ENCODE measurements around the gene ULBP3.
A peak's percentile ranks its signal among the peaks of the same experiment; 100 is the strongest.
"Not testable (repeated sequence)": the region's sequence is repeated elsewhere in the genome, so short reads cannot be mapped to it uniquely, and the experiment has no call there.

The ULBP3 gene

DNA sequence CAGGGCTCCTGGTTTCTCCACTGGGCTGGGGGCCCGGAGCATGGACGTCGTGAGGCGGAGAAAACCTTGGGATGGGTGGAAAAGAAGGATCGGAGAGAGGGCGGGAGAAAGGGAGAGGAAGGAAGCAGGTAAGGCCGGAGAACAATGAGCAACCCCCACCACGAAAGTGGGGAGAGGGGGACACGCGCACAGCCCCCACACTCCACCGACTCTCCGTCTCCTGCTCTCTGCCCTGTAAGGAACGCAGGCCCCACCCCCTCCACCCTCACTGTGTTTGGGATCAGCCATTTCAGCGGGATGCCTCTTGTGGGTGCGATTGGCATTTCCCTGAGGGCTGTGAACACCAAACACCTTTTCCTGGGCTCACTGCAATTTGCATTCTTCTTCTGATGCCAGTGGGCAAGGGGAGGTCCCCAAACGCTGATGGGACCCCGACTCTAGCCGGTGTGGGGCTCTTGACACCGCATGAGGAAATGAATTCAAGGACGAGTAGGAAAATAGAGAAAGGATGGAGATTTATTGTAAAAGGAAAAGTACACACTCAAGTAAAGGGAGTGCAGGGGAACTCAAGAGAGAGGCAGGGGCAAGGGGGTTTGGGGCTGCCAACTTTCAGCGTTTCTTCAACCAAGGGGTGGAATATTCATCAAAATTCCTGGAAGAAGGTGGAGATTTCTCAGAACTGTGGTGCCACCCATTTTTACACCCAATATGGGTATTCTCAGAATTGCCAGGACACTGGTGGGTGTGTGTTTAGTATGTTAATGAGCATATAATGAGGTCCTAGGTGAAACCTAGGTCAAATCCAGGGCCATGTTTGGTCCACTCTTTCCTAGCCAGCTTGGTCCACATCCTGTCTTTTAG lies 30.5 kb downstream of the ULBP3 start:
- DNase-seq: no peak

DNA sequence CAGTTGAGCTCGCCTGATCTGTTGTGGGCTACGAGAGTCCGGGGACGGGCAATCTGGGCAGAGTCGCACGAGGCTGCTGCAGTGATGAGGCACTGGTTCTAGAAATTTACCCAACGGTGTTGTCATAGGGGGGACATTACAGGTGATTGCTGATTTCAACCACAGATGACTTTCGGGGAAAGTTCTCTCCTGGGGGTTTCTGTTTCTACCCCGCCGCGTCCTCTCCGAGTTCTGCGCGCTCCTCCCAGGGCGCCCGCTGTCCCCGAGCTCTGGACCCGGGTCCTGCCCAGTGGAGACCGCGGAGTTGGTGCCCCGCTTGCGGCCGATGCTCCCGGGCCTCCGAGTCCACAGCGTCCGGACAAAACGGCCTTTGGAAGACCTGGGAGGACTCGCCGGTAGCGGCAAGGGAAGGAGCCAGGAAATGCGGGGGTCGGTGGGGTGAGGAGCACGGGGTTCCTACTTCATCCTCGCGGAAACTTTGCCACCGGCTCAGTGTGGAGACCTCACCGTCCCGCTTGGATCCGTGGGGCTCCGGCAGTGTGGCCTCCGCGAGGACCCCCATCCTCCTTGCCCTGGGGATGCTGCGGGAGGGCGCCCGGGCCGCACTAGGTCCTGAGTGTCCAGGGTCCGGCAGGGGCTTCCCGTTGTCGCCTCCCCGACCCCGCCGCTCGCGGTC lies 31.3 kb downstream of the ULBP3 start:
- no peak for DNase-seq

DNA sequence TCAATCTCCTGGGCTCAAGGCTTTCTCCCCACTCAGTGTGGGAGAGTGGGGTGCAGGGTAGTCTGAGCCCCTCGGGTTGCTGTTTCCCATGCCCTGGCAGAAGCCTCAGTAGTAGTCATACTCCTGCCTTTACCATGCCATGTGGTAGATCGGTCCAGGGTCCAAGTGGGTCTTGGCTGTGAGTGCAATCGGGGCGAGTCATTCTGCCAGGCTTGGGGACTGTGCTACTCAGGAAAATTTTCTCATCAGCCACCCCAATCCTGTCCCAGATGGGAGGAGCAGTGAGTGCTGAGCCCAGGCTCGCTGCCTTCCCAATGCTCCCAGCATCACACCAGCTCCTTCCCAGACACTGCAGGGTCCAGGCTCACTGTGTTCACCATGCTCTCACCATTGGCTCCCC lies 32.8 kb downstream of the ULBP3 start:
- no peak for DNase-seq

DNA sequence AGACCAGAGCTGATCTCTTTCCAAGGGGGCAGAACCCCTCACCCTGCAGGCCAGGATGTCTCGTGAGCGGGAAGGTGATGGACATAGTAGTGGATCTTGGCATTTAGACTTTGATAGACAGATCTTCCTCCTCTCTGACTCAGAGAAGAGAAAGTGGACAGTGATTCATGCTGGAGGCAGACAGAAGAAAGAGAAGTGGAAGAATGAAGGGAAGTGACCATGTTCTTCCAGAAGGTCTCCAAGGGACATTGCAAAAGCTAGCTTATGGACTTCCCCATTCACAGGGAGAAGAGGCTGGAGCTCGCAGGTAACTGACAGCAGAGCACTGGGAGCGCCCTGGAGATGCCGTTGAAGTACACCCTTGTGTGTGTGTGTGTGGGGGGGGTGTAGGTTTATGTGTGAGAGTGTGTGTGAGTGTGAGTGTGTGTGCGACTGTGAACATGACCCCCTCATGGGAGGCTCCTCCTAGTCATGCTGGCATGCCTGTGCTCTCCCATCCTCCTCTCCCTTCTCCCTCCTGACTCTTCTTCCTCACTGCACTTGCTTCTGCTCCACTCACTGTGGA lies 35.6 kb downstream of the ULBP3 start:
- DNase-seq: no peak

DNA sequence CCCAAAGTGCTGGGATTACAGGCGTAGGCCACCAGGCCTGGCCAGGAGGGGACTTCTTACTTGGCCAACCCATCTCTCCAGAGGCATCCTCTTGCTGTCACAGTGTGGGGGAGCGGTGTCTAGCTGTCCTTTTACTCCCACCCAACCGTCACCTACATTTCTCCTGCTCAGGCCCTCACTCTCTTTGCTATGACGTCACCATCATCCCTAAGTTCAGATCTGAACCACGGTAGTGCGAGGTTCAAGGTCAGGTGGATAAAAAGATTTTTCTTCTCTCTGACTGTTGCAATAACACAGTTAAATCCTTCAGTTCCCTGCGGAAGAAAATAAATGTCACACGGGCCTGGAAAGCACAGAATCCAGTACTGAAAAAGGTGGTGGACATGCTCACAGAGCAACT lies 36.3 kb downstream of the ULBP3 start:
- no peak for DNase-seq

DNA sequence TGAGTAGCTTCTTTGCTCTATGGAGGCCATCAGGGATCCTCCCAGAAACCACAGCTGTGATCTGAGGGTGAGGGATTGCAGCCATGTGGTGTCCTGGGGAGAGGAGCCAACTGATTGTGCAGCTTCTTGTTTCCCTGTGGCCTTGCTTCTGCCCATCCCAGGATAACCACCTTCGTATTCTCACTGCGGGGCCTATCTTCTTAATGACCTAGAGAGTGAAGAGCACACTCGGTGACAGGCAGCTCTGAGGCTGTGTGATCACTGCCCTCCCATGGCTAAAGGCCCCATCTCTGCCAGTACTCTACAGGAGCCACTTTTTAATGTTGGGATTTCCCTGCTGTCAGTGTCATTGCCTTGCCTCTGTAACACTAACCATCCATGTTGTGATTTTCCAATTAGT lies 38.3 kb downstream of the ULBP3 start:
- DNase-seq: no peak

DNA sequence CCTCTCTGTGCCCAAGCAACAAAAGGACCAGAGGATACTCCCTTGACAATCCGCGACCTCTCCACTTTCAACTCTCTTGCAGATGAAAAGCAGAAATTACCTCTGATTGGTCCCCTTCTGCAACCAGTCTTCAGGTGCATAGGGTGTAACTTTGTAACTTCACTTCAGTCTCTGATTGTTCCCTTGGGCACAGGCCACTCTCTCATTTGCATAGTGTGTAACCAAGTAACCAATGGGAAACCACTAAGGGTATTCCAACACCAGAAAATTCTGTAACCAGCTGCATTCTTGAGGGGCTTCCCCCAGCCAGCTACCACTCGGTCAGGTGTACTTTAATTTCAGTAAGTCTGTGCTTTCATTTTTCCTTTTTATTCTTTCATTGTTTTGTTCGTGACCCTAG lies 39.2 kb downstream of the ULBP3 start:
- no peak for DNase-seq

DNA sequence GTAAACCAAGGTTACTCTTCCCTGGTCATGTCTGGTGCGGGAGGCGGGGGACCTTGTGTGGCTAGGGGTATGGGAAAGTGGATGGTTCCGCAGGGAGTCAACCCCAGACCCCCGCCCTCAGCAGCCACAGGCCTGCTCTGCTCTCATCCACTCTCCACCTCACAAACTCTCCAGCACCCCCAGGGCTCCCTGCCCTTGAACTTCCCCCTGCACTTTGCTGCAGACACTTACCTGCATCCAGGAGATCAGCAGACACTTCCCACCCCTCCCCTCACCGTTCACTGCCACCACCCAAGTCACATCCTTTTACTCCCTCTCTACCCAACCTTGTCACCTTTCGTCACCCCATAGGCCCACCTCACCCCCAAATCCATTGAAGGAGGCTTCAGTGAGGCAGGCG lies 39.6 kb downstream of the ULBP3 start:
- no peak for DNase-seq

DNA sequence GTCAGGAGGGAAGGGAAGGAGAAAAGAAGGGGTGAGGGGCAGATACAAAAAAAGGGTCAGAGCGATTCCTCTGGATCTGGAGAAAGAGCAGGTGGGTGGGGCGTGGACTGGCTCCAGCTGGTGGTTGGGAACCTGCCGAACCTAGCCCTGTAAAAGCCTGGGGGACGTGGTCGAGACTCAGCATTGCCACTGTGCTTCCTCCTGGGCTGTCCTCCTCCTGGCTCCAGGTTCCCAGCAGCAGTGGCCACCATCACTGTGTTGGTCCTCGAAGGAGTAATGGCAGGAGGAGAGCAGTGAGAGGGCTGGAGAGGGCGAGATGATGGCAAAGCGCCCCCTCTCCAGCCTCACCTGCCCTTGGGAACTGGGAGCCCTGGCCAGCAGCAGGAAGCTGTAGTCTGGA lies 40.1 kb downstream of the ULBP3 start:
- DNase-seq: no peak

DNA sequence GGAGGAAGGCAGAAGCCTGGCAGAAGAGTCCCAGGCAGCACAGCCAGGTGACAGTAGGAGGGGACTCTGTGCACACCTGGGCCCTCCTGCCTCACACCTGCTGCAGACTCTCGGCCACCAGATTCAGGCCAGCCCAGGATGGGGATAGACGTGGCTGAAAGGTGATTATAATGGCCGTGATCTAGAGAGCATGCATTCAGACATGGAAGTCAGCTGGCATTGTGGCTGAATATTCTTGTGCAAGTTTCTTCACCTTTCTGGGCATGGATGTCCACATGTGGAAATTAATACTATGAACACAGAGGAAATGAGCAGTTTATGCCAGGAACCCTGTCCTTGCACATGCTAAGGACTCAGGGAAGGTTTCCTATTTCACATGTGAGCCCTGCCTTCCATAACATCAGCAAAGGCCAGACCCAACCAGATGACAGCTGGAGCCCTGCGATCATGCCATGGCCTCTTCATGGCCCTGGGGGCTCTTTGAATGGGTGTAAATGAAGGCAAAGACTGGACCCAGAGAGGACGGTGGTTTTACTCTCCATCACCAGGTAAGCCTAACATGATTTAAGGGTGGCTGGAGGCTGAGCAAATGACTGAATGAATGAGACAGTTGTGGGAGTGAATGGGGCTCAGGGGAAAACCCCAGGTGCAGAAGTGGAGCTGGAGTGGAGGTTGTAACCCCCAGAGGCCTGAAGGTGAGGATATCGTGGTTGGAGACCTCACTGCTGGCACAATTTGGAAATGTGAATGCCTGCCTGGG lies 40.9 kb downstream of the ULBP3 start:
- no peak for DNase-seq

DNA sequence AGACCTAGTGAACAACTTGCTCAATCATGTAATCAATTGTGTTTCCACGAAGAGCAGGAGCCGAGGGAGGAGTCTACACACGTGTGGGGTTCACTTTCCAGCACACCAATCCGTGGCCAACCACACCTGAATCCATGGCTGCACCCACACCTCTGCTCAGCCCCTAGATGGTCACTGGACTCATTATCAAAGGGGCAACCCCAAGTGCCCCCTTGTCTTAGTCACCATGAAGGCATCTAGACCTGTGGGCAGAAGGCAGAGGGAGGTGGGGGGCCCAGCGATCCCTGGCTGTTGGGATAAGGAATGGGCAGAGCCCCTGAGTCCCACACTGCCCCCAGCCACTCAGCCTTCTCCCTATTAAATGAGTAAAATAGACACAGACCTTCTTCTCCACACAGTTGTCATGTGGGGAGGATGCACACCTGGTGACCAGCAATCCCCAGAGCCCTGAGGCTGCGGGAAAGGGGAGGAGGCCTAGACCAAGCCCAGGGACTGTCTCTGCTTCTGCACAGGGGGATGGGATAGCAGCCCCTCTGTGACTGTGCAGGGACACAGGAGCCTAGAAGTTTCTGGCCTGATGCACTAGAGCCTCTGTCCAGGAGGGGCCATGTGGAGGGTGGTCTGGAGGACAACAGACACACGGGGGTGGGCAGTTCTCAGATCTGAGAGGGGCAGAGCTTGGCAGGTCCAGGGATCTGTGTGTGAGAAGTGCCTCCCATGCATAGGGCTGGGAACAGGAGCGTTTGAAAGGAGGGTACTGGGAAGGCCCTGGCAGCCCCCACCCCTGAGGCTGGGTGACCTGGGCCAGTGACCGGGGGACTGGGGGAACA lies 41.7 kb downstream of the ULBP3 start:
- DNase-seq: no peak

DNA sequence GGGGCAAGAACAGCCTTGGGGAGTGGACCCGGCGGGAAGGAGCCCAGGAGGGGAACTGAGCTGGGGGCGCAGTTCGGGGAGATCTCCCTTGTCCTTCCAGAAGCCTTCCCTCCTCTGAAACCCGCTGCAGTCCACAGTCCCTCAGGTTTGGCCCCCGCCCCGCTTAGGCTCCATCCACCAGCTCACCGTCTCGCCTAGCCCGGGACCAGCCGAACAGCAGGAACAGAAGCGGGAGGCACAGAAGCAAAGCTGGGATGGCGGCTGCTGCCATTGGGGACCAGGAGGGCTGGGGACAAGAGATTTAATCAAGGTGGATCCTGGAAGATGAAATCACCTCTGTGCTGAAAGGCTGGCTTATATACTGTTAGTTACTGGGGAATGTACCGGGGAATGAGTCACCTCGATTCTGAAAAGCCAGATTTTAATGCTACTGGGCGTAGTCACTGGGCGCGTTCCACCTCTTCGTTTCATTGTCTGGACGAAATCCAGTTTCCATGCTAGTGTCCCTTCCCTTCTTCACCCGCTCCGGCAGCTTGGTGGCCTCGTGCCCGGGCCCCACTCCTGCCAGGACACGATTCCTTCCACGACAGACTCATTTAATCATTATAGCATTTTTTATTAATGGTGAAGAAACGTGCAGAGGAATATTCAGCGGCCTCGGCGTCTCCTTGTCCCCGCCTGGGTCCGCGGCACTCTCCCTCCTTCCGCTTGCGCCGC lies 43.6 kb downstream of the ULBP3 start, which contains the start of gene RAET1L:
Gene RAET1L (minus strand): TSS at position 332 of the 717 bp plus-strand sequence. CDS start 61 bp downstream, at position 271.
- no peak for DNase-seq

DNA sequence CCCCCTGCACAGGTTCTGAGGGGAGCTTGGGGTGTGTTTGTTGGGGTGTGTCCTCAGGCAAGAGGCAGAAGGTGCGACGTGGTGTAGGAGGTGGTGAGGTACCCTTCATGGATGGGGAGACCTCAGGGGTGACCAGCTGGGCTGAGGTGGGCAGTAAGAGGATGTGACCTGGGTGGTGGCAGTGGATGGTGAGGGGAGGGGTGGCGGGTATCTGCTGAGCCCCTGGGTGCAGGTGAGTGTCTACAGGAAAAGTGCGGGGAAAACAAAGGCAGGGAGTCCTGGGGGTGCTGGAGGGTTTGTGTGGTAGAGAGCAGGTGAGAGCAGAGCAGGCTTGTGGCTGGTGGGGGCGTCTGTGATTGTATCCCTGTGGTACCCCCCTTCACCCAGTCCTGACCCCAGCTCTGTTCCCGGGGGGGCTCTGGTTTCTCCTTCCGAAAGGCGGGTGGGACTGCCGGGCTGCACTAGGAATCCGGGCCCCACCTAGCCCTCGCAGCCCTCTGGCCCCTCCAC lies 44.2 kb downstream of the ULBP3 start:
- no peak for DNase-seq

DNA sequence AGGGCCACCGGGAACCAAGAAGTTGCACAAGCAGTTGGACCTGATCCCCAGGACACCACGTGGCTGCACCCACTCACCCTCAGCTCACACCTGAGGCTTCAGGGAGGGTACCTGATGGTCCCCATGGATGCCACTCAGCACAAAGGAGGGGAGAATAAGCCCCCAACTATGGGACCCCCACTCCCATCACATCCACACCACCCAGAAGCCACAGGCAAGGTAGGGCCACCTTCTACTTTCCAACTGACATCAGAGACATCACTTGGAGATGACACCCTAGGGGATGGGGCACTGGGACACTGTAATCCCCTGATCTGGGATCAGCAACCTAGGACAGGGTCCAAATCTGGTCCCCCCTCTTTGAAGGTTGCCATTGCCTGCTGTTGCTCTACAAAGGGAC lies 44.9 kb downstream of the ULBP3 start:
- not testable (repeated sequence) for DNase-seq

DNA sequence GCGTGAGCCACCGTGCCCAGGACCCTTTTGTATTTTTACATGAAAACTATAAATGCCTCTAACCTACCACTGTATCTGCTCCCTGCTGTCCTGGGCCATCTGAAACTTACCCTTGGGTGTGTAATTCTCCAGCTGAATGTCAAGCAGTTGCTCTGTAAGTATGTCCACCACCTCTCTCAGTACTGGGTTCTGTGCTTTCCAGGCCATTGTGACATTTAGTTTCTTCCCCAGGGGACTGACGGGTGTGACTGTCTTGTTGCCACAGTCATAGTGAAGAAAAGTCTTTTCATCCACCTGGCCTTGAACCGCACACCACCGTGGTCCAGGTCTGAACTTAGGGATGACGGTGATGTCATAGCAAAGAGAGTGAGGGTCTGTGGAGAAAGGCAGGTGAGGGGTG lies 47.1 kb downstream of the ULBP3 start:
- DNase-seq: not testable (repeated sequence)

DNA sequence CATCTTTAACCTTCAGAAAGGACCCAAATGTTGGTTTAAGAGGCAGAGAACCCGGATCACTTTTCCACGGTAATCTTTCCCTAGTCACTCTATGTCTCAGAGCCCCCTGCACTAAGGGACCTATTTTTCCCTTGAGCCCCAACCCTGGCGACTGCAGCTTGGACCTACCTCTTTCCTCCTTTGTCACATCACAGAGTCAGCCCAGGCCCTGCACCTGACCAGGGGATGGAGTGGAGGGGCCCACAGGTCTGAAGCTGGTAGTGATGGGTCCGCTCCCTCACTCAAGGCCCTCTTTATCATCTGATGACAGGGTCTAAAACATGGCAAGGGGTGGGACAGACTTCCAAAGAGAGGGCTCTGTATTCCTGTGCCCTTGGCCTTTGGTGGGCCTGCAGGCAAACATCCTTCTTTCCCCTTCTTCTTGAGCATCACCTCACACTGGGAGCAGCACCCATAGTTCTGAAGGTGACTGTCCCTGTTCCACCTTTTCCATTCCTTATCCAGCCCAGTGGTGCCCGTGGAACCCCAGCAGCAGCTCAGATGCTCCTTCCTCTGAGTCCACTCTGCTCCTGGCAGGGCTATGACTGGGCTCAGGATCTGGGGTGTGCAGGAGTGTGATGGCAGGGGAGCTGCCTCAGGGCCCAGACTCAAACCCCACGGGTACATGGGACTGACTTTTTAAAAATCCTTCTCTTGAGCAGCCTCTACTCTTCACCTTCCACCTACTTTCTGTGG lies 49.9 kb downstream of the ULBP3 start:
- no peak for DNase-seq

DNA sequence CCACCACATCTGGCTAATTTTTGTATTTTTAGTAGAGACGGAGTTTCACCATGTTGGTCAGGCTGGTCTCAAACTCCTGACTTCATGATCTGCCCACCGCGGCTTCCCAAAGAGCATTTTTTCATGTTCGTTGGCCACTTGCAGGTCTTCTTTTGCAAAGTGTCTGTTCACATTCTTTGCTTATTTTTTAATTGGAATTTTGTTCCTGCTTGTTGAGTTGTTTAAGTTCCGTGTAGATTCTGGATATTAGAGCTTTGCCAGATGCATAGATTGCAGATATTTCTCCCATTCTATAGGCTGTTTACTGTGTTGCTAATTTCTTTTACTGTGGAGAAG lies 51.8 kb downstream of the ULBP3 start:
- not testable (repeated sequence) for DNase-seq

DNA sequence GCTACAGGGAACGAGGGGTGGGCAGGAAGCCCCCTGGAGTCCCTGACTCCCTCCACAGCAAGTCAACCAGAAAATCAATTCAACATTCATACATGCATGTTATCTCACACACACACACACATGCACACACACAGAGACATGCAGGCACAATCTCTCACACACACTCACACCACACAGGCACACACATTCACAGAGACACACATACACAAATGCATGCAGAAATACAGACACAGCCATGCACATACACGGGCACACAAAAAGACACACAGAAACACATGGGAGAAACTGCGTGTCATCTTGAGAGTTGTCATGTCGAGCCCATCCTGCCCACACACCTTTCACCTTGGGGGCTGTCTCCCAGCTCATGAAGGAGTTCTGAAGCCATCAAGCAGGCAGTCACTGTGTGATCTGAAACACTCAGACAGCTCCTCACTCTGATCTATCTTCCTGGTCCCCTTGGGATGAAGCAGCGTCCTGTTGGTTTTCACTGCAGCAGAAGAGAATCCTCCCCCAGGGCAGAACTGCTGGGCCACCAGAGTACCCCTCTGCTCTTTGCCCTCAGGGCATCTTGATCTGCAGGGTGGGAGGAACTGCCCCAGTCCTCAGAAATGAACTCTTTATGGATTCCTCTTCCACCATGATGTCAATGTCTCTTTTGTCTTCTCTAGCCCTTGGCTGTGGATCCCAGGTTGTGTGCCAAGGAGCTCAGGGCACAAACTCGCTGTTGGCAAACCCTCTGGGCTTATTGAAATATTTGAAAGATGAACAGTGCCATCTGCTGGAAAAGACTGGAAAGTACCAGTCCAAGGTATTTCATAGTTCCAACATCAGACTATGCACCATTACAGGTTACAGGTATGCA lies 52.4 kb downstream of the ULBP3 start:
- peak; percentile 83 for DNase-seq

DNA sequence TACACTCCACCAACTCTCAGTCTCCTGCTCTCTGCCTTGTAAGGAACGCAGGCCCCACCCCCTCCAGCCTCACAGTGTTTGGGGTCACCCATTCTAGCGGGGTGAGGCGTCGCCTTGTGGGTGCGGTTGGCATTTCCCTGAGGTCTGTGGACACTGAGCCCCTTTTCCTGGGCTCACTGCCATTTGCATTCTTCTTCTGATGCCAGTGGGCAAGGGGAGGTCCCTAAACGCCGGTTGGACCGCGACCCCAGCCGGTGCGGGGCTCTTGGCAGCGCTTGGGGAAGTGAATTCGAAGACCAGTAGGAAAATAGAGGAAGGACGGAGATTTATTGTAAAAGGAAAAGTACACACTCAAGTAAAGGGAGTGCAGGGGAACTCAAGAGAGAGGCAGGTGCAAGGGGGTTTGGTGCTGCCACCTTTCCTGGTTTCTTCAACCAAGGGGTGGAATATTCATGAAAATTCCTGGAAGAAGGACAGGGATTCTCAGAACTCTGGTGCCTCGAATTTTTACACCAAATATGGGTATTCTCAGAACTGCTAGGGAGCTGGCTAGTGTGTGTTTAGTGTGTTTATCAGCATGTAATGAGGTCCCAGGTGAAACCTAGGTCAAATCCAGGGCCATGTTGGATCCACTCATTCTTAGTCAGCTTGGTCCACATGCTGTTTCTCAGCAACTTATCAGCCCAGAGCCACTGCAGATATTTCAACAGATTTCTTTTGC lies 53.5 kb downstream of the ULBP3 start:
- DNase-seq: peak; percentile 41

Data from CD4-positive, alpha-beta T cell treated with Interleukin-10 for 1 hour (primary cell).